ENCODE data around the gene OPN1MW3. TPM values are rescaled to one million over a fixed set of nuclear protein-coding genes. Genes with fewer than 3 reads are reported as not detected.
"Not testable (repeated sequence)": the region's sequence is repeated elsewhere in the genome, so short reads cannot be mapped to it uniquely, and the experiment has no call there.

Gene OPN1MW3
- total RNA-seq, 1 experiment from 2014 or later: not detected

DNA sequence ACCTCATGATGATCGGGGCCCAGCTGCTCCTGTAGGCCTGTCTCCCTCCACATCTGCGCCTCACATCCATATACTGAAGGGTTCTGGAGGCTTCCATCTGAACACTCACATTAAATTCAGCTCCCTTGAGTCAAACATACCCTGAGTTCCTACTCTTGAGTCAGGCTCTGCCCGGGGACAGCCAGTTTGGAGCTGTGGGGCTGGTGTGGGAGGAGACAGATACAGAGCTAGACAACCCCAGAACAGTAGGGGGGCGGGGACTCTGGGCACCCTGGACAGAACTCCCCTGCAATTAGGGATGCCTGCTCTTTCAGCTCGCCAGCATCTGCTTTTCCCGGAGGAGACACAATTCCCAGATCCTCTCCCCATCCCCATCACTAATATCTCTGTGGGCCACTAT lies 5.7 kb downstream of the OPN1MW3 start:
- H3K14ac ChIP-seq (ENCODE audit: insufficient read depth, low read length); H3K56ac ChIP-seq (ENCODE audit: insufficient read length, low read depth, low read length); H4K20me1 ChIP-seq (ENCODE audit: control insufficient read depth, insufficient read depth, insufficient read length); H4K5ac ChIP-seq (ENCODE audit: insufficient read length, low read depth, low read length); H3K18ac ChIP-seq (ENCODE audit: insufficient read length, low read depth, low read length); DNase-seq; H2BK20ac ChIP-seq (ENCODE audit: low read depth, low read length, poor library complexity, severe bottlenecking); H3K27ac ChIP-seq (ENCODE audit: insufficient read length, low read depth, low read length); H3K9ac ChIP-seq (ENCODE audit: extremely low read depth, insufficient read length, low read length); H3K4me1 Mint-ChIP-seq; H2AK5ac ChIP-seq (ENCODE audit: insufficient read length, low read length); H3K9me3 Mint-ChIP-seq; H2BK12ac ChIP-seq (ENCODE audit: insufficient read length, low read depth, low read length); H3K36me3 Mint-ChIP-seq (ENCODE audit: insufficient read depth in 1 of 3, low read depth in 3 of 3); H2BK120ac ChIP-seq (ENCODE audit: low read depth, low read length, poor library complexity, severe bottlenecking); H3K79me2 ChIP-seq (ENCODE audit: insufficient read depth, low read length); H2AFZ ChIP-seq (ENCODE audit: low read length); H3K4me3 Mint-ChIP-seq; H3K9me3 ChIP-seq (ENCODE audit: control insufficient read depth, low read depth, low read length); H3K79me1 ChIP-seq (ENCODE audit: insufficient read depth, low read depth, low read length, poor library complexity, severe bottlenecking); H4K8ac ChIP-seq (replicated peaks; ENCODE audit: insufficient read length, low read depth, low read length); H3K23ac ChIP-seq (ENCODE audit: insufficient read length, low read depth, low read length); H2BK15ac ChIP-seq (ENCODE audit: low read depth, low read length); H3K4ac ChIP-seq (ENCODE audit: low read depth, low read length); H3K27me3 Mint-ChIP-seq (ENCODE audit: low read depth); H2BK5ac ChIP-seq (ENCODE audit: insufficient read length, low read length); H3K23me2 ChIP-seq (ENCODE audit: insufficient read length, low read depth, low read length, poor library complexity, severe bottlenecking); H3K27me3 ChIP-seq (ENCODE audit: insufficient read depth, low read length); H3K4me1 ChIP-seq (ENCODE audit: insufficient read depth, low read length); H4K91ac ChIP-seq (ENCODE audit: insufficient read length, low read depth, low read length); H3K27ac Mint-ChIP-seq; H3K4me2 ChIP-seq (ENCODE audit: insufficient read depth, insufficient read length, low read length); H3T11ph ChIP-seq (ENCODE audit: low read length): not testable (repeated sequence)
- no CpG with 5 or more reads among the region's 6 CpGs for WGBS (ENCODE audit: extremely low coverage, insufficient read length, low lambda C conversion rate)

DNA sequence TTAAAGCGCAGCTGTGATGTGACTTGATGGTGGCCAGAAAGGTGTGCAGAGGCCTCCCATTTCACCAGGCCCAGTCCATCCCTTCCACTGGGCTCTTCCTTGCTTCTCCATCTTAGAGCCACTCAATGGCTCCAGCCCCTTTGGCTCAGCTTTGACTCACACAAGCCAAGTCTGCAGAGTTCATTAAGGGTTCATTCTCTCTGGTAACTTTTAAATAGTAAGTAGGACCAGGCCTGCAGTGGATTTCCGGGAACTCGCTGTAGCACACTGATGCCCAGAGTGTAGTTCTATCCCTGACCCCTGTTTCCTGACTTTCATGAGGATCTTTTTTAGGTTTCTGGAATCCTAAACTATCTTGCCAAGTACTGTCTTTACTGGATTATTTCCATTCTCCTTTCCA lies 11.9 kb downstream of the OPN1MW3 start:
- not testable (repeated sequence) for H3K36me3 Mint-ChIP-seq (ENCODE audit: insufficient read depth in 1 of 3, low read depth in 3 of 3); H3K9me3 Mint-ChIP-seq; H2BK15ac ChIP-seq (ENCODE audit: low read depth, low read length); H2AFZ ChIP-seq (ENCODE audit: low read length); H3K9me3 ChIP-seq (ENCODE audit: control insufficient read depth, low read depth, low read length); H3K27ac ChIP-seq (ENCODE audit: insufficient read length, low read depth, low read length); H4K91ac ChIP-seq (ENCODE audit: insufficient read length, low read depth, low read length); H3K27me3 ChIP-seq (ENCODE audit: insufficient read depth, low read length); H3K4ac ChIP-seq (ENCODE audit: low read depth, low read length); H3K79me2 ChIP-seq (ENCODE audit: insufficient read depth, low read length); H3K4me3 Mint-ChIP-seq; H3K14ac ChIP-seq (ENCODE audit: insufficient read depth, low read length); H3K56ac ChIP-seq (ENCODE audit: insufficient read length, low read depth, low read length); H3K79me1 ChIP-seq (ENCODE audit: insufficient read depth, low read depth, low read length, poor library complexity, severe bottlenecking); H2BK20ac ChIP-seq (ENCODE audit: low read depth, low read length, poor library complexity, severe bottlenecking); H4K5ac ChIP-seq (ENCODE audit: insufficient read length, low read depth, low read length); H4K8ac ChIP-seq (replicated peaks; ENCODE audit: insufficient read length, low read depth, low read length); H3K23me2 ChIP-seq (ENCODE audit: insufficient read length, low read depth, low read length, poor library complexity, severe bottlenecking); H2BK12ac ChIP-seq (ENCODE audit: insufficient read length, low read depth, low read length); H3K9ac ChIP-seq (ENCODE audit: extremely low read depth, insufficient read length, low read length); H2BK5ac ChIP-seq (ENCODE audit: insufficient read length, low read length); H2BK120ac ChIP-seq (ENCODE audit: low read depth, low read length, poor library complexity, severe bottlenecking); H3K23ac ChIP-seq (ENCODE audit: insufficient read length, low read depth, low read length); DNase-seq; H3T11ph ChIP-seq (ENCODE audit: low read length); H3K4me1 Mint-ChIP-seq; H4K20me1 ChIP-seq (ENCODE audit: control insufficient read depth, insufficient read depth, insufficient read length); H3K4me2 ChIP-seq (ENCODE audit: insufficient read depth, insufficient read length, low read length); H3K18ac ChIP-seq (ENCODE audit: insufficient read length, low read depth, low read length); H3K27me3 Mint-ChIP-seq (ENCODE audit: low read depth); H2AK5ac ChIP-seq (ENCODE audit: insufficient read length, low read length); H3K4me1 ChIP-seq (ENCODE audit: insufficient read depth, low read length); H3K27ac Mint-ChIP-seq
- no CpG with 5 or more reads among the region's 3 CpGs for WGBS (ENCODE audit: extremely low coverage, insufficient read length, low lambda C conversion rate)
